ENCODE data around the gene NCR3LG1.

Gene NCR3LG1

GRCh38 chr11:17393472-17393871 is 41.9 kb downstream of the NCR3LG1 start:
- no peaks in the 10 kb centered on the region for H3K27me3 ChIP-seq (ENCODE audit: control insufficient read depth, insufficient read depth, low read length)
- H3K4me1 ChIP-seq: no peaks in the 10 kb centered on the region
- no peak overlapping the region for H3K27ac ChIP-seq
- no peak overlapping the region for H3K9ac ChIP-seq
- H3K9me3 ChIP-seq (ENCODE audit: control insufficient read depth, low read length): no peaks in the 10 kb centered on the region
- no peaks in the 10 kb centered on the region for H3K36me3 ChIP-seq (ENCODE audit: control insufficient read depth, insufficient read depth, low read length)
- no peak overlapping the region for H3K4me3 ChIP-seq (ENCODE audit: low read depth, low read length)
- H3K79me2 ChIP-seq: no peaks in the 10 kb centered on the region
- H2AFZ ChIP-seq: no peak overlapping the region
- H3K4me2 ChIP-seq (ENCODE audit: low read length): no peak overlapping the region
- no peak for TF ChIP-seq CTCF (IDR thresholded peaks at IDR 0.05)

- TF ChIP-seq CTCF (IDR thresholded peaks at IDR 0.05): no peak
- H3K9ac ChIP-seq: no peak overlapping the region
- H3K4me3 ChIP-seq (ENCODE audit: low read depth, low read length): no peak overlapping the region
- no peak overlapping the region for H2AFZ ChIP-seq
- H3K79me2 ChIP-seq: no peaks in the 10 kb centered on the region
- H3K27me3 ChIP-seq (ENCODE audit: control insufficient read depth, insufficient read depth, low read length): no peaks in the 10 kb centered on the region
- H3K9me3 ChIP-seq (ENCODE audit: control insufficient read depth, low read length): no peaks in the 10 kb centered on the region
- H3K4me2 ChIP-seq (ENCODE audit: low read length): no peak overlapping the region
- no peaks in the 10 kb centered on the region for H3K36me3 ChIP-seq (ENCODE audit: control insufficient read depth, insufficient read depth, low read length)
- no peak overlapping the region for H3K27ac ChIP-seq
- no peaks in the 10 kb centered on the region for H3K4me1 ChIP-seq
These were observed 43.3 kb downstream of the NCR3LG1 start for GRCh38 chr11:17394743-17395390.

- Histone ChIP-seq H3K27me3 (ENCODE audit: control insufficient read depth, insufficient read depth, low read length) (no peaks in the 10 kb centered on the region), H3K36me3 (ENCODE audit: control insufficient read depth, insufficient read depth, low read length) (no peaks in the 10 kb centered on the region), H3K79me2 (no peaks in the 10 kb centered on the region), H3K9me3 (ENCODE audit: control insufficient read depth, low read length) (no peaks in the 10 kb centered on the region), H3K4me2 (ENCODE audit: low read length) (no peak overlapping the region), H3K27ac (no peak overlapping the region), H3K4me3 (ENCODE audit: low read depth, low read length) (no peak overlapping the region), H3K9ac (no peak overlapping the region), H3K4me1 (no peaks in the 10 kb centered on the region), H2AFZ (no peak overlapping the region)
- TF ChIP-seq CTCF (IDR thresholded peaks at IDR 0.05): no peak
These were observed 44.0 kb downstream of the NCR3LG1 start for GRCh38 chr11:17395554-17395961.

- no peaks in the 10 kb centered on the region for H3K9me3 ChIP-seq (ENCODE audit: control insufficient read depth, low read length)
- TF ChIP-seq CTCF (IDR thresholded peaks at IDR 0.05): no peak
- H2AFZ ChIP-seq: no peak overlapping the region
- H3K27ac ChIP-seq: no peak overlapping the region
- H3K36me3 ChIP-seq (ENCODE audit: control insufficient read depth, insufficient read depth, low read length): no peaks in the 10 kb centered on the region
- H3K4me1 ChIP-seq: no peaks in the 10 kb centered on the region
- H3K9ac ChIP-seq: no peak overlapping the region
- no peak overlapping the region for H3K4me3 ChIP-seq (ENCODE audit: low read depth, low read length)
- no peaks in the 10 kb centered on the region for H3K79me2 ChIP-seq
- no peak overlapping the region for H3K4me2 ChIP-seq (ENCODE audit: low read length)
- no peaks in the 10 kb centered on the region for H3K27me3 ChIP-seq (ENCODE audit: control insufficient read depth, insufficient read depth, low read length)
These were observed 44.4 kb downstream of the NCR3LG1 start for GRCh38 chr11:17395978-17396377.

Data from parathyroid adenoma (tissue), 2 donors.